ENCODE results near the gene VMAC.

Gene VMAC

GRCh38 chr19:5943045-5943444 is 38.4 kb downstream of the VMAC start:
- Histone ChIP-seq H3K79me2 (ENCODE audit: low read length) (peaks cover 94% of the 10 kb centered on the region), H2AFZ (ENCODE audit: low read length) (no peak overlapping the region), H3K27me3 (replicated peaks; ENCODE audit: insufficient read depth, low read length) (no peaks in the 10 kb centered on the region), H3K4me1 (ENCODE audit: low read length) (no peaks in the 10 kb centered on the region), H3K9me2 (replicated peaks; ENCODE audit: insufficient read depth, low read length) (no peaks in the 10 kb centered on the region), H3K36me3 (replicated peaks; ENCODE audit: insufficient read depth, low read length) (peaks cover 4% of the 10 kb centered on the region; the same call in 1 of the 2 replicates), H3K4me3 (ENCODE audit: low read length) (no peak overlapping the region), H3K4me2 (ENCODE audit: low read depth, low read length) (no peak overlapping the region), H4K20me1 (ENCODE audit: insufficient read depth, low read length) (0 out of 2 replicates have a peak, but pooled peaks cover 3% of the 10 kb centered on the region), H3K9ac (ENCODE audit: low read length) (no peak overlapping the region), H3F3A (ENCODE audit: insufficient read depth, low read length) (no peaks in the 10 kb centered on the region), H3K9me3 (replicated peaks; ENCODE audit: insufficient read depth, low read length) (no peaks in the 10 kb centered on the region), H3K27ac (ENCODE audit: low read length) (no peak overlapping the region)
- no peak for DNase-seq
- TF ChIP-seq EZH2 (optimal IDR thresholded peaks at IDR 0.05; ENCODE audit: low read depth, low read length) (no peak), CTCF (IDR thresholded peaks at IDR 0.05; ENCODE audit: low read length) (no peak), EZH2phosphoT487 (IDR thresholded peaks at IDR 0.05; ENCODE audit: low read length) (no peak)

- Histone ChIP-seq H3K79me2 (ENCODE audit: low read length) (peaks cover 94% of the 10 kb centered on the region), H3K9me3 (replicated peaks; ENCODE audit: insufficient read depth, low read length) (no peaks in the 10 kb centered on the region), H3K4me1 (ENCODE audit: low read length) (peaks cover 3% of the 10 kb centered on the region), H3F3A (ENCODE audit: insufficient read depth, low read length) (peaks cover 2% of the 10 kb centered on the region; the same call in 1 of the 2 replicates), H3K9me2 (replicated peaks; ENCODE audit: insufficient read depth, low read length) (no peaks in the 10 kb centered on the region), H3K4me2 (ENCODE audit: low read depth, low read length) (no peak overlapping the region), H3K4me3 (ENCODE audit: low read length) (no peak overlapping the region), H3K27me3 (replicated peaks; ENCODE audit: insufficient read depth, low read length) (no peaks in the 10 kb centered on the region), H3K27ac (ENCODE audit: low read length) (no peak overlapping the region), H3K9ac (ENCODE audit: low read length) (no peak overlapping the region), H2AFZ (ENCODE audit: low read length) (no peak overlapping the region), H3K36me3 (replicated peaks; ENCODE audit: insufficient read depth, low read length) (peaks cover 4% of the 10 kb centered on the region; the same call in 1 of the 2 replicates), H4K20me1 (ENCODE audit: insufficient read depth, low read length) (0 out of 2 replicates have a peak, but pooled peaks cover 3% of the 10 kb centered on the region)
- no peak for TF ChIP-seq CTCF (IDR thresholded peaks at IDR 0.05; ENCODE audit: low read length)
- TF ChIP-seq EZH2 (optimal IDR thresholded peaks at IDR 0.05; ENCODE audit: low read depth, low read length): no peak
- TF ChIP-seq EZH2phosphoT487 (IDR thresholded peaks at IDR 0.05; ENCODE audit: low read length): no peak
- no peak for DNase-seq
These were observed 39.0 kb downstream of the VMAC start for GRCh38 chr19:5943623-5944022.

GRCh38 chr19:5947435-5947834 is 42.8 kb downstream of the VMAC start:
- H3F3A ChIP-seq (ENCODE audit: insufficient read depth, low read length): peaks cover 28% of the 10 kb centered on the region
- TF ChIP-seq CTCF (IDR thresholded peaks at IDR 0.05; ENCODE audit: low read length): no peak
- no peak for TF ChIP-seq EZH2 (optimal IDR thresholded peaks at IDR 0.05; ENCODE audit: low read depth, low read length)
- TF ChIP-seq EZH2phosphoT487 (IDR thresholded peaks at IDR 0.05; ENCODE audit: low read length): no peak
- no peak overlapping the region for H3K9ac ChIP-seq (ENCODE audit: low read length)

More at GRCh38 chr19:5947435-5947834, 42.8 kb downstream of the VMAC start:
- 0 out of 2 replicates have a peak, but pooled peaks cover 3% of the 10 kb centered on the region for H4K20me1 ChIP-seq (ENCODE audit: insufficient read depth, low read length)
- H3K79me2 ChIP-seq (ENCODE audit: low read length): peaks cover 89% of the 10 kb centered on the region
- H3K4me3 ChIP-seq (ENCODE audit: low read length): no peak overlapping the region
- no peak for DNase-seq
- no peak overlapping the region for H2AFZ ChIP-seq (ENCODE audit: low read length)
- H3K27ac ChIP-seq (ENCODE audit: low read length): no peak overlapping the region
- H3K27me3 ChIP-seq (replicated peaks; ENCODE audit: insufficient read depth, low read length): no peaks in the 10 kb centered on the region
- H3K9me2 ChIP-seq (replicated peaks; ENCODE audit: insufficient read depth, low read length): no peaks in the 10 kb centered on the region
- H3K36me3 ChIP-seq (replicated peaks; ENCODE audit: insufficient read depth, low read length): peaks cover 4% of the 10 kb centered on the region; the same call in 1 of the 2 replicates
- peaks cover 39% of the 10 kb centered on the region for H3K4me1 ChIP-seq (ENCODE audit: low read length)
- no peaks in the 10 kb centered on the region for H3K9me3 ChIP-seq (replicated peaks; ENCODE audit: insufficient read depth, low read length)
- no peak overlapping the region for H3K4me2 ChIP-seq (ENCODE audit: low read depth, low read length)
